ENCODE results near the gene CLDN22.

Gene CLDN22

DNA sequence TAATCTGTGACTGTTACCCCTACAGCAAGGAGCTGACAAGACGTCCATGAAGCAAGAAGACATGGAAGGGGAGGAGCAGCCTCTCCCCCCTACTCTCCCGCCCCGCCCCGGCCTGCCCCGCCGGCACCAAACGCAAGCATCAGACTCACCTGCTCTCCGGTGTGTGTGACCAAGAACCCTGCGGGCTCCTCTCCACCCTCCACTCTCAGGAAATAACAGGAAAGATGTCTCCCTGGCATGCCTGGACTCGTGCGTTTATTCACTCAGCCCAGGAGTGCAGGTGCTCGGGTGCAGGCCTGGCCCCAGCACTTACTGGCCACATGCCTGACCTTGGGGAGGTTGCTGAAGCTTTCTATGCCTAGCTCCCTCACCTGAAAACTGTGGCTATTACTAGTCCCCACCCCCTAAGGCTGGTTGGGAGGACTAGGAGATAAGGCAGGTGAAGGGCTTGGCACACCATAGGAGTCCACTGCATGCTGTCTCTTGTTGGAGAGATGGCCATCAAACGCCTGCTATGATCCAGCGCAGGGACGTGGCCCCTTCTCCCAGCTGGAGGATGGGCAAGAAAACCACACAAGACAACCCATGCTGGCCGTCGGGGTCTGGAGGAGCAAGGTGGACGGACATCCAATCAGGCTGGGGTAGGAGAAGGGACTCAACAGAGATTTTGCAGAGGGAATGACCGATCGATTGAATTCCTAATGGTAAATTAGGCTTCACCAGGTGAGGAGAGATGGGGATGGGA is 37.0 kb upstream of the CLDN22 start:
- CTCF ChIA-PET = no interaction called here
- no peak overlapping the region for H3K27ac ChIP-seq (ENCODE audit: extremely low read depth, low read depth, low read length)
- H3K4me3 ChIP-seq (ENCODE audit: low read depth, low read length) = no peak overlapping the region
- H3K36me3 ChIP-seq (ENCODE audit: control insufficient read depth in 2 of 2, insufficient read depth in 1 of 2, low read length in 2 of 2) = no peaks in the 10 kb centered on the region
- POLR2A ChIA-PET = no interaction called here
- H3K9me3 ChIP-seq (ENCODE audit: control insufficient read depth, insufficient read depth, low read depth, low read length) = no peaks in the 10 kb centered on the region
- no peak for TF ChIP-seq OVOL3 (tag by site-specific recombination; IDR thresholded peaks at IDR 0.05)
- TF ChIP-seq ZNF121 (tag by site-specific recombination; IDR thresholded peaks at IDR 0.05) = no peak
- H3K4me1 ChIP-seq (ENCODE audit: control insufficient read depth, insufficient read depth, low read length) = 0 out of 2 replicates have a peak, but pooled peaks cover 4% of the 10 kb centered on the region

DNA sequence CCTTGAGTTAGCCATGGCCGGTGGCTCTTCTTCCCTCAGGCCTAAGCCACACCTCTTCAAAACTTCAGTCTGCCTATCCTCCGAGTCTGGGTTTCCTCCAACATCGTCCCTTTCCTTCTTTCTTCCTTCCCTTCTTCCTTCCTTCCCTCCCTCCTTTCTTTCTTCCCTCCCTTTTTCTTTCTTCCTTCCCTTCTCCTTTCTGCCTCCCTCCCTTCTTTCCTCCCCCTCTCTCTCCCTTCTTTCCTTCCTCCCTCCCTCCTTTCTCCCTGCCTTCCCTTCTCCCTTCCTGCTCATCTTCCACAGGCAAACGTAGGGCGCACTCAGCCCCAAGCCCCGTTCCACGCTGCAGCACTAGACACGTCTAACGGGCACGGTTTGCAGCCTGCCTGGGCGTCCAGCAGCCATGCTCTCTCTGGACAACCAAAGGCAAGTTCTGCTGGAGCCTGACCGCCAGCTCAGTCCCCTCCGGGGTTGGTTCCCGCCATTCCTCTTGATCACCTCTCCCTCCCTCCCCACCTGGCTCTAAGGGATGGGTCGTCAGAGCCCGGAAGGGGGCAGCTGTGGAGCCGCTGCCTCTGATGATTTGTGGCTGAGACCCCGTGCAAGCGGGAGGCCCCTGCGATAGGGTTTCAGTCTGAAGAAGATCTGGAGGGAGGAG is 36.2 kb upstream of the CLDN22 start:
- CTCF ChIA-PET = interaction anchor here (0.6 kb wide), 1 partner anchor 309 kb away, joined by 3 read pairs; no protein-coding TSS in a partner anchor
- H3K4me3 ChIP-seq (ENCODE audit: low read depth, low read length) = no peak overlapping the region
- H3K36me3 ChIP-seq (ENCODE audit: control insufficient read depth in 2 of 2, insufficient read depth in 1 of 2, low read length in 2 of 2) = no peaks in the 10 kb centered on the region
- H3K9me3 ChIP-seq (ENCODE audit: control insufficient read depth, insufficient read depth, low read depth, low read length) = no peaks in the 10 kb centered on the region
- POLR2A ChIA-PET = no interaction called here
- H3K27ac ChIP-seq (ENCODE audit: extremely low read depth, low read depth, low read length) = no peak overlapping the region
- TF ChIP-seq ZNF423 (tag by site-specific recombination; IDR thresholded peaks at IDR 0.05) = no peak
- TF ChIP-seq PRDM6 (tag by site-specific recombination; IDR thresholded peaks at IDR 0.05) = no peak
- TF ChIP-seq MYNN (tag by site-specific recombination; IDR thresholded peaks at IDR 0.05; ENCODE audit: borderline replicate concordance) = no peak
- TF ChIP-seq SP7 (tag by site-specific recombination; IDR thresholded peaks at IDR 0.05) = no peak
- TF ChIP-seq ZNF292 (tag by site-specific recombination; IDR thresholded peaks at IDR 0.05; ENCODE audit: borderline replicate concordance, low read depth) = no peak
- no peak for TF ChIP-seq TSHZ1 (tag by site-specific recombination; IDR thresholded peaks at IDR 0.05; ENCODE audit: borderline replicate concordance)
- no peak for TF ChIP-seq ZNF184 (tag by site-specific recombination; IDR thresholded peaks at IDR 0.05)
- no peak for TF ChIP-seq ZNF670 (tag by site-specific recombination; IDR thresholded peaks at IDR 0.05; ENCODE audit: low read depth)
- TF ChIP-seq, protein P1, sequence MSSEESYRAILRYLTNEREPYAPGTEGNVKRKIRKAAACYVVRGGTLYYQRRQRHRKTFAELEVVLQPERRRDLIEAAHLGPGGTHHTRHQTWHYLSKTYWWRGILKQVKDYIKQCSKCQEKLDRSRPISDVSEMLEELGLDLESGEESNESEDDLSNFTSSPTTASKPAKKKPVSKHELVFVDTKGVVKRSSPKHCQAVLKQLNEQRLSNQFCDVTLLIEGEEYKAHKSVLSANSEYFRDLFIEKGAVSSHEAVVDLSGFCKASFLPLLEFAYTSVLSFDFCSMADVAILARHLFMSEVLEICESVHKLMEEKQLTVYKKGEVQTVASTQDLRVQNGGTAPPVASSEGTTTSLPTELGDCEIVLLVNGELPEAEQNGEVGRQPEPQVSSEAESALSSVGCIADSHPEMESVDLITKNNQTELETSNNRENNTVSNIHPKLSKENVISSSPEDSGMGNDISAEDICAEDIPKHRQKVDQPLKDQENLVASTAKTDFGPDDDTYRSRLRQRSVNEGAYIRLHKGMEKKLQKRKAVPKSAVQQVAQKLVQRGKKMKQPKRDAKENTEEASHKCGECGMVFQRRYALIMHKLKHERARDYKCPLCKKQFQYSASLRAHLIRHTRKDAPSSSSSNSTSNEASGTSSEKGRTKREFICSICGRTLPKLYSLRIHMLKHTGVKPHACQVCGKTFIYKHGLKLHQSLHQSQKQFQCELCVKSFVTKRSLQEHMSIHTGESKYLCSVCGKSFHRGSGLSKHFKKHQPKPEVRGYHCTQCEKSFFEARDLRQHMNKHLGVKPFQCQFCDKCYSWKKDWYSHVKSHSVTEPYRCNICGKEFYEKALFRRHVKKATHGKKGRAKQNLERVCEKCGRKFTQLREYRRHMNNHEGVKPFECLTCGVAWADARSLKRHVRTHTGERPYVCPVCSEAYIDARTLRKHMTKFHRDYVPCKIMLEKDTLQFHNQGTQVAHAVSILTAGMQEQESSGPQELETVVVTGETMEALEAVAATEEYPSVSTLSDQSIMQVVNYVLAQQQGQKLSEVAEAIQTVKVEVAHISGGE (tag by site-specific recombination; conservative IDR thresholded peaks at IDR 0.05; ENCODE audit: low read depth) = no peak
- peak; percentile 93 for TF ChIP-seq ZNF366 (tag by site-specific recombination; conservative IDR thresholded peaks at IDR 0.05)
- no peak for TF ChIP-seq ZNF311 (tag by site-specific recombination; IDR thresholded peaks at IDR 0.05; ENCODE audit: borderline replicate concordance)
- TF ChIP-seq ZNF24 (tag by site-specific recombination; IDR thresholded peaks at IDR 0.05) = no peak
- TF ChIP-seq REST (tag by site-specific recombination; IDR thresholded peaks at IDR 0.05) = no peak
- TF ChIP-seq ZNF747 (tag by site-specific recombination; IDR thresholded peaks at IDR 0.05) = 0 out of 2 replicates have a peak, but pooled peaks have one; percentile 52
- TF ChIP-seq, protein P2, sequence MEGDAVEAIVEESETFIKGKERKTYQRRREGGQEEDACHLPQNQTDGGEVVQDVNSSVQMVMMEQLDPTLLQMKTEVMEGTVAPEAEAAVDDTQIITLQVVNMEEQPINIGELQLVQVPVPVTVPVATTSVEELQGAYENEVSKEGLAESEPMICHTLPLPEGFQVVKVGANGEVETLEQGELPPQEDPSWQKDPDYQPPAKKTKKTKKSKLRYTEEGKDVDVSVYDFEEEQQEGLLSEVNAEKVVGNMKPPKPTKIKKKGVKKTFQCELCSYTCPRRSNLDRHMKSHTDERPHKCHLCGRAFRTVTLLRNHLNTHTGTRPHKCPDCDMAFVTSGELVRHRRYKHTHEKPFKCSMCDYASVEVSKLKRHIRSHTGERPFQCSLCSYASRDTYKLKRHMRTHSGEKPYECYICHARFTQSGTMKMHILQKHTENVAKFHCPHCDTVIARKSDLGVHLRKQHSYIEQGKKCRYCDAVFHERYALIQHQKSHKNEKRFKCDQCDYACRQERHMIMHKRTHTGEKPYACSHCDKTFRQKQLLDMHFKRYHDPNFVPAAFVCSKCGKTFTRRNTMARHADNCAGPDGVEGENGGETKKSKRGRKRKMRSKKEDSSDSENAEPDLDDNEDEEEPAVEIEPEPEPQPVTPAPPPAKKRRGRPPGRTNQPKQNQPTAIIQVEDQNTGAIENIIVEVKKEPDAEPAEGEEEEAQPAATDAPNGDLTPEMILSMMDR (tag by site-specific recombination; IDR thresholded peaks at IDR 0.05) = no peak
- H3K4me1 ChIP-seq (ENCODE audit: control insufficient read depth, insufficient read depth, low read length) = 0 out of 2 replicates have a peak, but pooled peaks cover 4% of the 10 kb centered on the region
